GM18520 (cell line): ENCODE measurements around the gene ELMO1.

Experiments used
- ATAC-seq: cut with Tn5 transposase; IDR thresholded peaks from one replicate; pipeline ENCODE4 v1.9.1; 2021; ENCODE audit not compliant: unreplicated experiment

ELMO1 gene

DNA sequence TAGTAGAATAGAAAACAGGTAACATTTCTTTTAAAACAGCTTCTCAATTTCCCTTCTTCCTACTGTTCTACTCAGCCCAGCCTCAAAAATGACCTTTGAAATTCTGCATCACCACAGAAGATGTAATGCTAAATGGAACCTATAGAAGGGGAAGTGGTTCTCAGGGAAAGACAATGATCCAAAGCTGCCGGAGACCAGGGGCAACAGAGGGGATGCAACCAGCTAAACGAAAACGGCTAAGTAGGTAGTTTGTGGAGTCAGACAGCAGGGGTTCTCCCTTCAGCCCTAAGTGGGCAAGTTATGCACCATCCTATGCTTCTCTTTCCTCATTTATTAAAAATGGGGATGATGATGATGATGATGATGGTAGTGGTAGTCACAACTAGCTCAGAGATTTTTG is 214.3 kb downstream of the ELMO1 start:
- ATAC-seq = no peak

DNA sequence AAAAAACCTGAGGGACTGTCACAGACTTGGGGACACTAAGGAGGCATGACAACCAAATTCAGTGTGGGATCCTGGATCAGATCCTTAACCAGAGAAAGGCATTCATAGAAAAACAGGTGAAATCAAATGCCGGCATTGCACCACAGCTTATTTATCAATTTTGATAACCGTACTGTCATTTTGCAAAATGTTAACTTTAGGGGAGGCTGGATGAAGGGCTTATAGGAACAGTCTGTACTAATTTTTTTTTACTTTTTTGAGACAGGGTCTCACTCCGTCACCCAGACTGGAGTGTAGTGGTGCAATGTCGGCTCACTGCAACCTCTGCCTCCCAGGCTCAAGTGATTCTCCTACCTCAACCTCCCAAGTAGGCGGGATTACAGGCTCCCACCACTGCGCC is 217.1 kb downstream of the ELMO1 start:
- ATAC-seq = no peak

DNA sequence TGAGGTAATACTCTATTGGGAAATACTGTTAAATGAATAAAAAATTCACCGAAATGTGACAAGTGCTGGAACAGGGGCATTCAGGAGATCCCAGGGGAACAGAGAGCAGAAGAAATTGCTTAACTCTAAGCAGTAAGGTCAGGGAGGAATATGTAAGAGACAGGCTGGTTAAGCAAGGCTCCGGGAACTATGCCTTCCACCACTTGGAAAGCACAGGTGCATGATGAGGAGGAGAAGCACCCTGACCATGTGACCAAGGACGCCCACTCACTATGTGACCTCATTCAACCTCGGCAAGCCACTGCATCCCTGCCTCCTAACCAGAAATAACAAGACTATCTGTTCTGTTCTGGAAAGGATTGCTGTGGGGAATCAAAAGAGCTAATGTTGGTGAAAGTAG is 218.4 kb downstream of the ELMO1 start:
- no peak for ATAC-seq

DNA sequence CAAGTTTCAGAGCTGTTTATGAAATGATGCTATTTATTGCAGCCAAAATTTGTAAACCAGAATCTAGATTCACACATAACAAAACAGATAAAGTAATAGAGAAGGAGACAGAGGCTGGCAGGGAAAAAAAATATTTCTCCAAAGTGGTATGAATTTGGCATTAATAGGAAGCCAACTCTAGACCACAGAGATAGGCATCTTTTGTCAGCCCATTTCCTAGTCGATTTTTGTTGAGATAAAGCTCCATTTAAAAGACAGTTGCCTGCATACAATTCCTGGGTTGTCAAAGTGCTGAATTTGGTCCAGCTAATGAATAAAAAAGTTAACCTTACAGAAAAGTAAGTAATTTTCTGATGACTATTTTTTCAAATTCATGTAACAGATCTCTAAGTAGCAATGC is 219.3 kb downstream of the ELMO1 start:
- ATAC-seq = no peak

DNA sequence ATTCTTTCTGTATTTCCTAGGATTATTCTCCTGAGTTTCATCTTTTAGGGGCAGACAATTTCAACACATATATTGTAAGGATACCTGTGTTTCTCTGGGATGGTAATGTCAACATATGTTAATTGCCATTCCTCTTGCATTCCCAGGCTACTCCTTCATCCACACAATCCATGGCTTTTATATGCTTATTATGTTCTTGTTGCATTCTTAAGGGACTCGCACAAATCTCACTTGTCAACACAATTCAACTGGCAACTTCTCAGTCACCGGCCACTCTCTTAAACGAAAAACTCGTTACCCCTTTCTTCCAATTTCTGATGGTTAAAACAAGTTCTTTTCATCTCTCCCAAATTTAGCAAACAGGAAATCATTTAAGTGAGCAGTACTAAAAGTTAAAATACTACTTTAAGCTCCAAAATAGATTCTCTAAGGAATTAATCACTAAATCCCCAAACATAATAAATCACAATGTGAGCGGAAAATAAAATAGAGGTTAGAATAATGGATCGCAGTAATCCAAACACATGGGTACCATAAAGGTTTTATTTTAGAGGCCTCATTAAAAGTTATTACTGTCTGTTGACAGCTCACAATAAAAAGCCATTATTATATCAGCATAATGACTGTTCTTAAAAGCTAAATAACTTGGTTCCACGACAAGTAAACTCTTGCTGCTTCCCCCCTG is 223.2 kb downstream of the ELMO1 start:
- ATAC-seq = no peak

DNA sequence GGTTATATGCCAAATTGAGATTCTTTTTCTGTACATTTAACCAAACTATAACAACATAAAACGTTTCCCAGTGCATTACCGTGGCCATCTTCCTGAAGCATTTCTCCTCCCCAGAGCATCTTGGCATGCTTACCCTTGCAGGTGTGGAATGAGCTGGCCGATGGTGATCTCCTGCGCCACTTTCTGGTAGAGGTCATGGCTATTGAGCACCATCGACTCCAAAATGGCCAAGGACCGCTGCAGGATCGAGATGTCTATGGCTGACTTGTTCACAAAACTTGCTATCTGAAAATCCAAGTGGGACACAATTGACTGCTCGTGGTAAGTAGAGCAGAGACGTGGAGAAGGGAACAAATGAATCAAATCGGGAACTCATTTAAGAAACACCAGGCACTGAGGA is 223.9 kb downstream of the ELMO1 start:
- ATAC-seq = no peak

DNA sequence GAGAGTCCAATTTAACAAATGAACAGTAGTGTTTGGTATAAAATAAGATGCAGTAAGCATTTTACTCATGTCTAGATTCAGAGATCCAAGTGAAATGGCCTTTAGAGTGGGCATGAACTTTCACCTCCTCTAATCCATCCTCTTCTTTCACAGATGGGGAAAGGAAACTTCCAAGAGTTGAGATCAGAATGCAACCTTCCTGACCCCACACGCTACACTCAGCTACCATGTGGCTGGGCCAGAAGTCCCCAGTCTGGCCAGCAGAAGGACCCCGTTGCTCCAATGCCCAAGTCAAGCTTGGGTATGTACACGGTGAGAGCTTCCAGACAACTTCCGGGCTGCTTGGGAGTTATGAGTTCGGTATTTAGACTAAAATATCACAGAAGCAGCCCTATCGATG is 228.0 kb downstream of the ELMO1 start:
- no peak for ATAC-seq

DNA sequence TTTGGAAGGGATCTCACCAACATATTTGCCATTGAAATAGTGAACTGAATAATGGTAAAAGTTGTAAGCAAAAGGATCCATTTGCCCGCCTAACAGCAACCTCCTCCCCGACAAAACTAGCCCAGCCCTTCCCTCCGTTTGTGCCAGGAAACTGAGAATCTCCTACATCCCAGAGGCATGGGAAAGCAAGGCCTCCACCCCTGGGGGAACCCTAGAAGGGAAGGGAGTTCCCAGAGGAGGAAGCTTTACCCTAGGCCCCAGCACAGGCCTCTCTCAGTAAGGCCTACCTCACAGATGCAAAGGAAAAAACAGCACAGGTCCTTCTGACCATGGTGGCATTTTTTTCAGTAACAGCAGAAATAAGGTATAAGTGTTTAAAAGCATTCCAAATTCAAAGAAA is 229.7 kb downstream of the ELMO1 start:
- ATAC-seq = no peak

DNA sequence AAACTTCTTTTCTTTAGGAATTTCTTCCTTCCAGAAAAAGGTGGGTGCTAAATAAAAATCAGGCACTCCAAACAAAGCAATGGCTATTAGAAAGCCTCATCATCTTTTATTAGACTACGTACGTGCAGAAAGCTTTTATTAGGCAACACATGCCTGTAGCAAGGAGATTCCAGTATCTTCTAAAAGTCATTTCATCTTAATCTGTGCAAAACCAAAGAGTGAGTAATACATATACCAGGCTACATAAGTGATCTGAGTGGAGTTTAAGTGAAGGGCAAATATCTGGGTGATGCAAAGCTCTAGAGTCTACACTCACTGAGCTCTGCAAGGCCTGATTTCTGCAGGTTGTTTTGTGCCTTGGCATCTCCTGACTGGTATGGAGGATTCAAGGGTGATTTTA is 231.7 kb downstream of the ELMO1 start:
- ATAC-seq = no peak

DNA sequence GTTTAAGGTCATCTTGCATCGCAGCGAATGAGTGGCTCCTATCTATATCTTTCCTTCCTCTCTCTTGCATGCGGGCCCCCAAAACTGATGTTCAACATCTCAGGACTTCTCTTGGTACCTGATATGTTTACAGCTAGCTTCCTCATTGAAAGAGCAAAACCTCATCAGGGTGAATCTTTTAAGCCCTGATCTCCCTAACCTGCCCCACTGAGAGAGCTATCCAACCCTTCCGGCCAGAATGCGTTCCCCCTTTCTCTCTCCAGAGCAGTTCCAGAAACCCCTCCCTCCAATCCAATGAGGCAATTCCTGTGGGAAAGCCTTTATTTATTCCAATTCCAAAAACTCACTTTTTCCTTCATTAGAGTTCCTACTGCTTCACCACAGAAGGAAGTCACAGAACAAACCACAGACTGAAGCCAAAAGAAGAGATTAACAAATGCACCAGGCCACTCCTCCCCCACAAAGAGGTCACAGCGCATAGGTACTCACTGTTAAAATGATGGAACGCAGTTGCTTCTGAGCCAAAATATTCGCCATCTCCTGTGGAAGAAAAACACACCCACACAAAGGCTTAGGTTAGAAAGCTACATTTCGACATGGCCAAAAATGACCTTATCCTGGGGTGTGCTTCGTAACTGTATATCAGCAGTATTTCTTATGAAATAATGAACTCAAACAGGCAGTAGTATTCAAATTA is 232.4 kb downstream of the ELMO1 start:
- ATAC-seq = no peak

DNA sequence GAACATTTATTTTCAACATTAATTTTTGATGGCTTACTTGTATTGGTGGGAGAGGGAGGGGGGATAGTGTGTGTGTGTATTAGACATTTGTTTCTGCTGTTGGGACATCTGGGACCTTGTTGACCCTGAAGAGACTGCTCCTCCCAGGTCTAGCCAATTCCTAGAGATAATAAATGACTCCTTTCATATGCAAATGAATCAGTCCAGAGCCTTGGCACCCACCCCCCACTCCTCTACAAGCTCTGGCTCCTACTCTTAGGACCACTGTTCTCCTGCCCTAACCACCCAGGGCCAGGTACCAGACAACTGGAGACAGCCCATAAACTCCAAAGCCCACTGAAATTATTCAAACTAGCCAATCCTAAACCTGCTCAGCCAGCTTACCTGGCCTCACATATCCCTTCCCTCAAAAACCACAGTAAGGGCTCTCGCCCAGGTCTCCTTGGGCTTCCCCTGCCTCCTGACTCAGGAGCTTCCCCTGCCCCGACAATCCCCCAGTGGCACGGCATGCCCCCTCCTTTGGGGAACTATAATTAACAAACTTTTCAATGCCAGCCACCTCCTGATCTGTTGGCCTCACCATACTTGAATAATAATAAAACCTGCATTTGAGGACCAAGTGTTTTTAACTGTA is 233.3 kb downstream of the ELMO1 start:
- ATAC-seq = no peak

DNA sequence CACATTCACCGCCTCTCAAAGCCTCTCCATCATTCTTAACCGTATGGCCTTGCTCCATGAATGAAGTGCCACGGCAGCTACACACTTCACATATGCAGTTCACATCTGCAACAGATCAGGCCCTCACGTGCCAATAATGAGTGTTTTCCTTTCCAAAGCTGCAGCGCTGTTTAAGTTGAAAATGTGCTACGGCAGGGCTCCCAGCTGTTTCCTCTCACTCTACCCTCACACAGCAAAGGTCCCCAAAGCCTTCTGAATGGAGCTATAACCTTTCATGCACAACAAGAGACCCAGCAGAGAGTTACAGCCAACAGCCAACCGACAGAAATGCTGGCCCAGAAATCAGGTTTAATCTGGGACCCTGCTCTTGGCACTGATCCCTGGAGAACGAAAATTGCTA is 236.1 kb downstream of the ELMO1 start:
- ATAC-seq = no peak

DNA sequence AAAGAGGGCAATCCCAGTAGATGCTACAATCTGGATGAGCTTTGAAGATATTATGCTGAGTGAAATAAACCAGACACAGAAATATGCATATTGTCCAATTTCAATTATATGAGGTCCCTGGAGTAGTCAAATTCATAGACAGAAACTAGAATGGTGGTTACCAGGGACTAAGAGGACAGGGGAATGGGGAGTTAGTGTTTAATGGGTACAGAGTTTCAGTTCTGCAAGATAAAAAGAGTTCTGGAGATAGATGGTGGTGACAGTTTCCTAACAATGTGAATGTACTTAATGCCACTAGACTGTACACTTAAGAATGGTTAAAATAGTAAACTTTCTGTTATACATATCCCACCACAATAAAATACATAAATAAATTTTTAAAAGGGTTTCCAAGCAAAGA is 236.6 kb downstream of the ELMO1 start:
- ATAC-seq = no peak

DNA sequence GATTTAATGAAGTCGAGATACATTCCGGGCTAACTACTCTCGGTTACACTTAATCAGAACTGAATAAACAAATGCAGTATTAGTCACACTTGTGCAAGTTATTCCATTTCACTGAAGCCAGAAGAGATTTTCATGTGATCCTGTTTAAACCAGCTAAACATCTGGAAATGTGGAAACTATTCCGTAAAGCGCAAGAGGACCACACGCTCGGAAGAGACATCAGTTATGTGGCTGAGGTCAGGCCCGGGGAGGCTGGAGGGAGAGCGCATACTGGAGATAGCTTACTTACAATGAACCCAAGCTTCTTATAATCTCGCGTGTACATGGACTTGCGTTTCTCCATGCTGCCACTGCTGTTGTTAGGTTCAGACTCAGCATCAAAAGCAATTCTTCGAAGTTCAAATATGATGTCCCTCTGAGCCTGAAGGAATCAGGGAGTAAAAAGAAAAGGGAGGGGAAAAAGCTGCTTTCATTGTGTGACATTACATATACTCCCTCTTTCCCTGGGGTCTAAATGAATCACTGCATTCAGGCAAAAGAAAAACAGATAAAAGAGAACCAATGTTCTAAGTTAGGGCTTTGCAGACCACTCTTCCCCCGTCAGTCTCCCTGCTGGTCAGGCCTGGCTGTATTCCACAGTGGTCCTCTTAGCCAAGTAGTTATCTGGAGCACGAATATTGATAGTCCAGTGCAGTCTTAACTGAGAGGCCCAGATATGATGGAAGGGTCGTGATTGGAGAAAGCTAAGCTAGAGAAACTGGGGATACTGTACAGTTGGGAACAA is 237.4 kb downstream of the ELMO1 start:
- no peak for ATAC-seq

DNA sequence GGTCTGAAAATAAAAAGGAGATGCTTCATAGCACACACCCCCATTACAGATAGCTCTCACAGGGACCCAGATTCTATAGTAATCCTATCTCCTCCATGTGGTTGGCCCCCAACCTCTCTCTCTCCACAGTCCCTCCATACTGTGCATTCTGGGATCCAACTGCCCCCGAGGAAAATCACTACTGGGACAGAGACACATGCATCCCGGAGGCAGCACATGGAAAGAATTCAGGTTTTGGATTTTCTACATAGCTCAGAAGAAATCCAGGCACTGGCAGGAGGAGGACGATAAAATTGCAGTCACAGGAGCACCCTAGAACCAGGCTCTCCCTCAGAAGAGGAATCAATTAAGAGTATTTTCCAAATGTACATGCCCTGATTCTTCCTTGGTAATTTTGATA is 239.5 kb downstream of the ELMO1 start:
- ATAC-seq = no peak

DNA sequence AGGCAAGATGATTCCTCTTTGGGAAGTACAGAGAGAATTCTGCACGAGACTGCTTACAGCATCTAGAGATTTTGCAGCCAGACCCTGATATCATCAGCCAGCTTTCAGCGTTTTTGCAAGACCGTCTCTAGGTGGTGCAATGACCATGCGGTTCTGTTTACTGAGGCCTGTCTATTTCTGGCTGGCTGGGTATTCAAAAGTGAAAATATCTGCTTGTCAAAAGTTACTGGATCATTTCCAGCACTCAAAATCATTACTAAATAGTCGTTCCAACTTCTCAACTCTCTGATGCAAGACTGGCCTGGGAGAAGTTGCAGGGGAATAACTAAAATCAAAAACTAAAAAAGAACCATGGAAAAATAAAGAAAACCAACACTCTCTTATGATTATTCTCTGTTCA is 240.1 kb downstream of the ELMO1 start:
- no peak for ATAC-seq

DNA sequence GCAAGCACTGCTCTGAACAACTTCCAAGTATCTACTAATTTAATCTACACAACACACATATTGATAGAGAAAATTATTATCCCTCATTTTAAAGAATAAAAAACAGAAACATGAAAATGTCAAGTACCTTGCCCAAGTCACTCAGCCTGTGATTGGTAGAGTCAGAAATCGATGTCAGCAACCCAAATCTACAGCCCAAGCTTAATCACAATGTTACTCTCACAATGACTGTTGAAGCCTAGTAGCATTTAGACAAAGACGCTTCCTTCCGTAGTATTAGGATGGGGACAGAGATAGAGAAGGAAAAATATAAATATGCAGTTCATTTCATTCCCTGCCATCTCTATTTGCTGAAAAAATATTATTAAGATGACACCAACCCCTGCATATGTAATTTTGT is 242.5 kb downstream of the ELMO1 start:
- ATAC-seq = no peak

DNA sequence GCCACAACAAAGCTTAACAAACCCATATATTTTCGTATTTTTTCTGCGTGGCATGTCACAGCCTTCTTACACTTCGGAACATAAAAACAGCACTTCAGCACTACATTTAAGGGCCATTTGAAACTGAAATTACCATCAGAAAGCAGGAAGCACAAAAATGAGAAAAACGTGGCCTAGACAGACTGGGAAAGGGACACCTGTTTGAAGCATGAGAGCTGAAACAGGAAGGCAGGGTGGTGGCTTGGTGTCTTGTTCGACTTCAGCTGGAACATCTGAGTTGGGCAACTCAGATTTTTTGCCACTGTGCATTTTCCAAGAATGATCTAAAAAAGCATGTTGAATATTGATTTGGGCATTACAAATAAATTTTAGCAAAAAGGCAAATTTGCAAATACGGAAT is 243.2 kb downstream of the ELMO1 start:
- ATAC-seq = no peak

DNA sequence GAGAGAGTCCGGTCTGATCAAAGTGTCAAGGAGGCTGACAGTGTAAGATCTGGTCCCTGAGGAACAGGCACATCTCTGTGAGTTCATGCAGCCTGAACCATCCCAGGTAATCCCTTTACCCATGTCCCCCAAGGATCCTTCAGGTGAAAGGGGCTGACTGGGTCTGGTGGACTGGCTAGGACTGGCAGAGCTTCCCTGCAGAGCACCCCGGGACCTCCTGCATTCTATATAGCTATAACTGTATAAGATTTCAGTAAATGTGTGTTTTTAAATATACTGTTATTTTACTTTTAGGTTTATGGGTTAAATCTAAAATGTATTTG is 246.8 kb downstream of the ELMO1 start:
- no peak for ATAC-seq

DNA sequence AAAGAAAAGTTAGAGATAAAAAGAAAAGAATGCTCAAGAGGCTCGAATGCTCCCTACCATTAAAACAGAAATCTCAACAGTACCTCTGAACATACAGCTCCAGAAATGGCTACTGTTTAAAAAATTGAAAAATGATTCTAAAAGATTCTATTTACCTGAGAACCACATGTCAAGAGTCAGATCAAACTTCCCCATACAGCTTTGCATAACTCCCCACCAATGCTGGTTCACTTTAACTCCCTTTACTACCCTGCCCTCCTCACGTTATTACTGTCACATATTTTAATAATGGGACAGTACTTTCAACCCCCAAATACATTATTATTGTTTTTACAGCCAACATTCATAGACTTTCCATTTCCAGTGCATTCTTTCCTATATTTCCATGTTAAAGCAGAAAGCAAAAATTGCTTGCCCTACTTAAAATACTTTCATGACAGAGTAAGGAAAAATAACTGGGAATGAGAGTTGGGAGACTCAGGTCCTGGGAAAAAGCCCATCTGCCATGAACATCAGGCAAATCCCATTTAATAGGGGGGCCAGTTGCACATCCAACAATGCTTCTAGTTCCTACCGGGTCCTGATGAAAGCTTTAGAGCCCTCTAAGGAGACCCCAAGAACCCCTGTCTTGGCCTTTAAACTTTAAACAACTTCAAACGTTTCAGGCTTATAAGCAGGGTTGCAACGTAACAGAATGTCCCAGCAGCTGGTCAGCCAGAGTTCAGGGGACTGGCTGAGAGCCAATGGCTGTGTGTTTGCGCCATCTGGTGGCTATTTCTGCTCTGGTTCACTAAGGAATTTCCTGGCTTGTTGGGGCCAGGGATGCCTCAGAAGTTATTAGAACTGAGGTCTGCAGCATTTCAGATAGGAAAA is 247.4 kb downstream of the ELMO1 start:
- ATAC-seq = no peak

DNA sequence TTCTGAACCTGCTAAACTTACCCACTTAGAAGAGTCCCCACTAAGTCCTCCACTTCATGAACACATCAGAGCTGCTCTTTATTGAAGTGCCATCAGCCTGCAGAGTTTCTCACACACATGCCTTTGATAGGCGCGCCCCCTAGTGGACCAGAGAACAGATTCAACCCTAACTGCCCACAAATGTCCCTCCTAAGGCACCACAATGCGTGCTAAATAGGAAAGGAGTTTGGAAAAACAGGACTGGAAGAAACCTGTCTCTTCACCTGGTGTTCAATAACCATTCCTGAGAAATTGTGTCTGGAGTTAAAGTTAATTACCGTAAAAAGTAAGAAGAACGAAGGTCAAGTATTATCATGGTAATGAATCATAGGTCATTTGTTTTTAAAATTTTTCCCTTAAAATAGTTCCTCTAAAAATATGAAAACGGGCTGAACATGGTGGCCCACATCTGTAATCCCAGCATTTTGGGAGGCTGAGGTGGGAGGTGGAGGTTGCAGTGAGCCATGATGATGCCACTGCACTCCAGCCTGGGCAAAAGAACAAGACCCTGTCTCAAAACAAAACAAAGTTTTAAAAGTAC is 249.7 kb downstream of the ELMO1 start:
- ATAC-seq = no peak
